SU-DHL-6 (cell line): ENCODE measurements around the gene SGSM1.

Experiments
- CTCF ChIP-seq: fragments of 200-600 bp; sonication (generic); IDR thresholded peaks from one replicate; pipeline ENCODE4 v1.5.1; 2017; ENCODE audit warnings: antibody characterized with exemption, mild to moderate bottlenecking, low read length, moderate library complexity; ENCODE audit not compliant: insufficient read depth, poor library complexity, severe bottlenecking
- EZH2phosphoT487 ChIP-seq: fragments of 200-600 bp; sonication (generic), shearing (Covaris generic); conservative IDR thresholded peaks from 2 replicates; pipeline ENCODE4 v1.6.1; 2018; ENCODE audit warnings: mild to moderate bottlenecking, antibody characterized with exemption, low read length, moderate library complexity, mixed read lengths

- TF ChIP-seq CTCF (no peak), EZH2phosphoT487 (no peak)
Observed at GRCh38 chr22:24965822-24966626, 160.0 kb downstream of the SGSM1 start.
